Lower leg skin (tissue), 4 donors: ENCODE measurements around the gene ZMYND11. TPM values are rescaled to one million over a fixed set of nuclear protein-coding genes. Genes with fewer than 3 reads are reported as not detected.
"Not testable (repeated sequence)": the region's sequence is repeated elsewhere in the genome, so short reads cannot be mapped to it uniquely, and the experiment has no call there.

ENCODE experiments used
- DNase-seq, 2 donors: peaks; one replicate each; pipeline ENCODE4 v3.0.0-alpha.2; 2019; ENCODE audit warnings: low spot score in 2 of 2
- H3K4me3 ChIP-seq: fragments of 200-600 bp; sonication (generic); 2 replicates; pipeline ENCODE4 v1.5.1; 2017; ENCODE audit warnings: mild to moderate bottlenecking, low read depth; ENCODE audit not compliant: poor library complexity, severe bottlenecking
- POLR2A ChIP-seq, 2 donors: fragments of 450-650 bp; IDR thresholded peaks; one replicate each; pipeline ENCODE4 v1.6.1; 2016 to 2017; ENCODE audit warnings: antibody characterized with exemption in 2 of 2, mild to moderate bottlenecking in 1 of 2, moderate library complexity in 1 of 2
- WGBS, 2 donors: methylation state at CpG; one replicate each; pipeline ENCODE4 v1.1.5; 2018; 5-methylcytosine and 5-hydroxymethylcytosine counted together
- intact Hi-C: fragments of 100-400 bp; cut with DNase I; formaldehyde crosslinking; loops from one replicate; pipeline ENCODE4 v1.15.0; 2023; ENCODE audit warnings: low total_unique reads
- total RNA-seq, 4 donors: library from RNA; depleted of rRNA; stranded (reverse); fragments of >200 nt; gene quantifications; one replicate each; pipeline ENCODE4 v1.1.0, GENCODE V29; 2016
- TF ChIP-seq, protein P1 (sequence below), 3 donors: fragments of 450-650 bp; IDR thresholded peaks; one replicate each; pipeline ENCODE4 v1.5.1; 2016; ENCODE audit warnings: antibody characterized with exemption in 3 of 3, mild to moderate bottlenecking in 3 of 3, moderate library complexity in 2 of 3

ZMYND11 gene
- total RNA-seq, 4 donors from 2014 or later = 41.0 to 50.8 (median 47.7) TPM

DNA sequence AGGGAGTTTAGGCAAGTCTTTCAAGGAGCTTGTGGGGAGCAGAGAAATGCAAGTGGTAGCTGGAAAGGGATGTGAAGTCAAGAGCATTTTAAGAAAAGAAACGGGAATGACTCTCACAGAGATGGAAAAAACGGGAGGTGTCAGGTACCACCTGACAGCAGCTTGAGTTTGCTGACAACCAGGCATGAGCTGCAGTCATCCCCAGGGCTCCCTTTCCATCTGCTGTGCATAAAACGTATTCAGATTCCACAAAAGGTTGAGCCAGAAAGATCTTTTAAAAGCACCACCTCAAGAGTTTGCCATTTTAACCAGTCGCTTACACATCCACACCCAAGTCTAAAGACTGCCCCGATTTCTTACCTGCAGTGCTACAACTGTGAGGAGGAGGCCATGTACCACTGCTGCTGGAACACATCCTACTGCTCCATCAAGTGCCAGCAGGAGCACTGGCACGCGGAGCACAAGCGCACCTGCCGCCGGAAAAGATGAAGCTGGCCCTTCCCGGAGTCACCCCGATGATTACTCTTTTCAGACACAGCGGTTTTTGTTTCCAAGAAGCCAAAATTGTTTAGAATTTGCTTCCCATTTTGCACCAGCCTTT lies 116.8 kb downstream of the ZMYND11 start:
- no peak for DNase-seq
- TF ChIP-seq, protein P1, sequence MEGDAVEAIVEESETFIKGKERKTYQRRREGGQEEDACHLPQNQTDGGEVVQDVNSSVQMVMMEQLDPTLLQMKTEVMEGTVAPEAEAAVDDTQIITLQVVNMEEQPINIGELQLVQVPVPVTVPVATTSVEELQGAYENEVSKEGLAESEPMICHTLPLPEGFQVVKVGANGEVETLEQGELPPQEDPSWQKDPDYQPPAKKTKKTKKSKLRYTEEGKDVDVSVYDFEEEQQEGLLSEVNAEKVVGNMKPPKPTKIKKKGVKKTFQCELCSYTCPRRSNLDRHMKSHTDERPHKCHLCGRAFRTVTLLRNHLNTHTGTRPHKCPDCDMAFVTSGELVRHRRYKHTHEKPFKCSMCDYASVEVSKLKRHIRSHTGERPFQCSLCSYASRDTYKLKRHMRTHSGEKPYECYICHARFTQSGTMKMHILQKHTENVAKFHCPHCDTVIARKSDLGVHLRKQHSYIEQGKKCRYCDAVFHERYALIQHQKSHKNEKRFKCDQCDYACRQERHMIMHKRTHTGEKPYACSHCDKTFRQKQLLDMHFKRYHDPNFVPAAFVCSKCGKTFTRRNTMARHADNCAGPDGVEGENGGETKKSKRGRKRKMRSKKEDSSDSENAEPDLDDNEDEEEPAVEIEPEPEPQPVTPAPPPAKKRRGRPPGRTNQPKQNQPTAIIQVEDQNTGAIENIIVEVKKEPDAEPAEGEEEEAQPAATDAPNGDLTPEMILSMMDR (IDR thresholded peaks at IDR 0.05) = no peak
- TF ChIP-seq POLR2A (IDR thresholded peaks at IDR 0.05) = no peak
- 87 to 89% methylated on average over 13 of the region's 13 CpGs for WGBS, 2 donors
- intact Hi-C loops = no loop called here
- H3K4me3 ChIP-seq = no peak overlapping the region

DNA sequence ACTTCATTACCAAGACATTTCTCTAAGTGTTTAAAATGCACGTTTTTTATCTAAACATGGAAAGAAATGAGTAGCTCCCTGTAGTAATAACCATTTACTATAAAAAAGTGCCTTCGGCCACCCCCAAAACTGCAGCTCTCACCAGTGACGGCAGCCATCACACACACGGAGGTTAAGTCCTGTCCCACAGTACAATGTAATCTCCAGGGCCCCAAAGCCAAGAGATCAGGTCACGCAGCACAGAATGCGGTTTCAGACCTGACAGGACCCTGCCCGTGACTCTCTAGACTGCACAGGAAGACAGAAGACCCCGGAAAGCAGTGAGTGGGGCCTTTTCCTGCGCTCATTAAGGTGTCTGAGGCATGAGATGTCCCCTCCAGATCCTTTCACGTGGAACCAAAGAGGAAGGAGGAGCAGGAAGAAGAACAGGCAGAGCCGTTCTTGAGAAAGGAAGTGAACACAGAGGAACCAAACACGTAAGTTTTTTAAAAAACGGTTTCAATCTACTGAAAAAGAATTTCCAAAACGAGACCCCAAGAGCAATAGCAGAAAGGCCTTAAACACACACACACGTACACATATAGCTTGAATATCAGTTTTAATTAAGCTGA lies 125.7 kb downstream of the ZMYND11 start:
- intact Hi-C loops = no loop called here
- DNase-seq = no peak
- no peak overlapping the region for H3K4me3 ChIP-seq
- 84 to 89% methylated on average over 15 of the region's 15 CpGs for WGBS, 2 donors
- TF ChIP-seq POLR2A (IDR thresholded peaks at IDR 0.05) = no peak

DNA sequence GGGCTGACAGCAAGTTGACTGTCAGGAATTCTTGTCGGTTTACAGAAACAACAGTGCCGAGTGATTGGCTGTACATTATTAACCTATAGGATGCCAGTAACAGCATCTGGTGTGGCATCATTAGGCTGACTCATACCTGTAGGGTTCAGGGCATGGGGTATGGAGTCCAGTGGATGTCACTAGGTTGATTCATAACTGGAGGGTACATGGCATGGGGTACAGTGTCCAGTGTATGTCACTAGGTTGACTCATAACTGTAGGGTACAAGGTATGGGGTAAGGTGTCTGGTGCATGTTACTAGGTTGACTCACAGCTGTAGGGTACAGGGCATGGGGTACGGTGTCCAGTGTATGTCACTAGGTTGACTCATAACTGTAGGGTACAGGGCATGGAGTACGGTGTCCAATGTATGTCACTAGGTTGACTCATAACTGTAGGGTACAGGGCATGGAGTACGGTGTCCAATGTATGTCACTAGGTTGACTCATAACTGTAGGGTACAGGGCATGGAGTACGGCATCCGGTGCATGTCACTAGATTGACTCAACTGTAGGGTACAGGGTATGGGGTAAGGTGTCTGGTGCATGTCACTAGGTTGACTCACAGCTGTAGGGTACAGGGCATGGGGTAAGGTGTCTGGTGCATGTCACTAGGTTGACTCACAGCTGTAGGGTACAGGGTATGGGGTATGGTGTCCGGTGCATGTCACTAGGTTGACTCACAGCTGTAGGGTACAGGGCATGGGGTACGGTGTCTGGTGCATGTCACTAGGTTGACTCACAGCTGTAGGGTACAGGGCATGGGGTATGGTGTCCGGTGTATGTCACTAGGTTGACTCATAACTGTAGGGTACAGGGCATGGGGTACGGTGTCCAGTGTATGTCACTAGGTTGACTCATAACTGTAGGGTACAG lies 129.2 kb downstream of the ZMYND11 start:
- DNase-seq, H3K4me3 ChIP-seq, intact Hi-C loops: not testable (repeated sequence)
- 68 to 75% methylated on average over 10 to 11 of the region's 11 CpGs for WGBS, 2 donors

DNA sequence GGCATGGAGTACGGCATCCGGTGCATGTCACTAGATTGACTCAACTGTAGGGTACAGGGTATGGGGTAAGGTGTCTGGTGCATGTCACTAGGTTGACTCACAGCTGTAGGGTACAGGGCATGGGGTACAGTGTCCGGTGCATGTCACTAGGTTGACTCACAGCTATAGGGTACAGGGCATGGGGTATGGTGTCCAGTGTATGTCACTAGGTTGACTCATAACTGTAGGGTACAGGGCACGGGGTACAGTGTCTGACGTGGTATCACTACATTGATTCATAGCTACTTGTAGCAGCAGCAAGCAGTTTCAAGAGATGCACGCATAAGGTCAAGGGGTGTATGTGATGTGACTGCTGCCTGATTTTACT lies 129.8 kb downstream of the ZMYND11 start:
- intact Hi-C loops, H3K4me3 ChIP-seq, DNase-seq: not testable (repeated sequence)
- WGBS, 2 donors = 84 to 92% methylated on average over 6 of the region's 6 CpGs

DNA sequence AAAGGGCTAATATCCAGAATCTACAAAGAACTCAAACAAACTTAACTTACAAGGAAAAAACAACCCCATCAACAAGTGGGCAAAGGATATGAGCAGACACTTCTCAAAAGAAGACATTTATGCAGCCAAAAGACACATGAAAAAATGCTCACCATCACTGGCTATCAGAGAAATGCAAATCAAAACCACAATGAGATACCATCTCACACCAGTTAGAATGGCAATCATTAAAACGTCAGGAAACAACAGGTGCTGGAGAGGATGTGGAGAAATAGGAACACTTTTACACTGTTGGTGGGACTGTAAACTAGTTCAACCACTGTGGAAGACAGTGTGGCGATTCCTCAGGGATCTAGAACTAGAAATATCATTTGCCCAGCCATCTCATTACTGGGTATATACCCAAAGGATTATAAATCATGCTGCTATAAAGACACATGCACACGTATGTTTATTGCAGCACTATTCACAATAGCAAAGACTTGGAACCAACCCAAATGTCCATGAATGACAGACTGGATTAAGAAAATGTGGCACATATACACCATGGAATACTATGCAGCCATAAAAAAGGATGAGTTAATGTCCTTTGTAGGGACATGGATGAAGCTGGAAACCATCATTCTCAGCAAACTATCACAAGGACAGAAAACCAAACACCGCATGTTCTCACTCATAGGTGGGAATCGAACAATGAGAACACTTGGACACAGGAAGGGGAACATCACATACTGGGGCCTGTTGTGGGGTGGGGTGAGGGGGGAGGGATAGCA lies 130.7 kb downstream of the ZMYND11 start:
- H3K4me3 ChIP-seq, DNase-seq, intact Hi-C loops: not testable (repeated sequence)
- WGBS, 2 donors = 80 to 81% methylated on average over 5 of the region's 5 CpGs

DNA sequence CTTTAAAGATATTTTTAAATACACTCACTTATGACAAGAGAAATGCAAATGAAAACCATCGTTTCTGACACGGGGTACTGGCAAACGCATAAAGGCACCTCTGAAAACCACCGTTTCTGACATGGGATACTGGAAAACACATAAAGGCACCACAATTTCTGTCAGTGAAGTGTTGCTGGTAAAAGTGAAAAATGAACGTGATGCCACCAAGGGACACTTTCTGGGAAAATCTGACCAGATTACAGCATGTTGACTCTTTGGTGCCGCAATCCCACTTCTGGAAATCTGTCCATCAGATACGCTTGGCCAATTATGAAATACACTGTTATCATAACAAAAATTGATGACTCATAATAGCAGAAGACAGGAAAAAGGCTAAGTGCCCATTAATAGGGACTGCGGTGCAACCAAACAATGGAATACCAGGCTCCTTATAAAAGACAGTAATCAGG lies 131.7 kb downstream of the ZMYND11 start:
- TF ChIP-seq, protein P1 (IDR thresholded peaks at IDR 0.05) = no peak
- no peak for TF ChIP-seq POLR2A (IDR thresholded peaks at IDR 0.05)
- H3K4me3 ChIP-seq = no peak overlapping the region
- intact Hi-C loops = no loop called here
- no peak for DNase-seq
- WGBS, 2 donors = 48 to 68% methylated on average over 8 of the region's 8 CpGs

DNA sequence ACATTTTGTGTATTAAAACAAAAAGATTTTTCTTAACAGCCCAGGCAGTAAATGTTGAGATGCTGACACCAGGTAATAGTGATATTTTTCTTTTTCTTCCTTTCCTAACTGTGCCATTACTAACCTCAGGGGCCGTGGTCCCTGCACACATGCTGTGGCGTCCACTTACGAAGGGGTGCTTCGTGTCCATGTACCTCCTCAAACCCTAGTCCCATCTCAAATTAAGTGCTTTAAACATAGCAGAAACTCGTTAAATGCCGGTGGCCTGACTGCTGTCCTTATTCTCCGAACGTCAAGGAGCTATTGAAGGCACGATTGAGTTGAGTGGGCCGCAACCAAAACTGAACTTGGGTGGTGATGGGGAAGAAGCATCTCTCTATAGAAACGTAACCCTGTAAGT lies 132.4 kb downstream of the ZMYND11 start:
- intact Hi-C loops = no loop called here
- TF ChIP-seq, protein P1 (IDR thresholded peaks at IDR 0.05) = no peak
- TF ChIP-seq POLR2A (IDR thresholded peaks at IDR 0.05) = no peak
- 90 to 92% methylated on average over 11 of the region's 11 CpGs for WGBS, 2 donors
- H3K4me3 ChIP-seq = no peak overlapping the region
- no peak for DNase-seq
